GM10266 (cell line): Measurements from ENCODE around the gene MCFD2.
A peak's percentile ranks its signal among the peaks of the same experiment; 100 is the strongest.

Experiments
- DNase-seq: peaks from one replicate; pipeline ENCODE4 v3.0.0; 2012; ENCODE audit errors: extremely low spot score
- TF ChIP-seq, protein P1 (sequence below): IDR thresholded peaks from 2 replicates; pipeline ENCODE4 v1.5.1; 2012; ENCODE audit warnings: mild to moderate bottlenecking, low read depth; ENCODE audit not compliant: control insufficient read depth, insufficient read depth; ENCODE audit errors: missing control alignments

MCFD2 gene

DNA sequence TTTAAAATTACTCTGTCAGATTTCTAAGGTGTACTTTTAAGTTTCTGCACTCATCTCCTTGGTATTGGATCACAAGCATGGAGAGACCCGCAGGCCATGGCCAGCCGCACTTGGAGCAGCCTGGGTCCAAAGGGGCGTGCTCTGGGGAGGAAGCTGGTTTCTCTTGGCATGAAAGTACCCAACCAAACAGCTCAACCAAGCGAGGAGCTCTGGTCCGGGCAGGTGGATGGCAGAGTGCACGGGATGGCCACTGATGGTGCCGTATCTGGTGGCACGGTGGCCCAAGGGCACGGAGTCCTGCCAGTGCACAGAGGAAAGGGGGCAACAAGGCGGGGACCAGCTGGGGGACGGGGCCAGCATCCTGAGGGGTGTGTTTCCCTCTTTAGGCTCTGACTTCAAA lies 32.2 kb upstream of the MCFD2 start:
- TF ChIP-seq, protein P1, sequence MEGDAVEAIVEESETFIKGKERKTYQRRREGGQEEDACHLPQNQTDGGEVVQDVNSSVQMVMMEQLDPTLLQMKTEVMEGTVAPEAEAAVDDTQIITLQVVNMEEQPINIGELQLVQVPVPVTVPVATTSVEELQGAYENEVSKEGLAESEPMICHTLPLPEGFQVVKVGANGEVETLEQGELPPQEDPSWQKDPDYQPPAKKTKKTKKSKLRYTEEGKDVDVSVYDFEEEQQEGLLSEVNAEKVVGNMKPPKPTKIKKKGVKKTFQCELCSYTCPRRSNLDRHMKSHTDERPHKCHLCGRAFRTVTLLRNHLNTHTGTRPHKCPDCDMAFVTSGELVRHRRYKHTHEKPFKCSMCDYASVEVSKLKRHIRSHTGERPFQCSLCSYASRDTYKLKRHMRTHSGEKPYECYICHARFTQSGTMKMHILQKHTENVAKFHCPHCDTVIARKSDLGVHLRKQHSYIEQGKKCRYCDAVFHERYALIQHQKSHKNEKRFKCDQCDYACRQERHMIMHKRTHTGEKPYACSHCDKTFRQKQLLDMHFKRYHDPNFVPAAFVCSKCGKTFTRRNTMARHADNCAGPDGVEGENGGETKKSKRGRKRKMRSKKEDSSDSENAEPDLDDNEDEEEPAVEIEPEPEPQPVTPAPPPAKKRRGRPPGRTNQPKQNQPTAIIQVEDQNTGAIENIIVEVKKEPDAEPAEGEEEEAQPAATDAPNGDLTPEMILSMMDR: no peak
- DNase-seq: no peak

DNA sequence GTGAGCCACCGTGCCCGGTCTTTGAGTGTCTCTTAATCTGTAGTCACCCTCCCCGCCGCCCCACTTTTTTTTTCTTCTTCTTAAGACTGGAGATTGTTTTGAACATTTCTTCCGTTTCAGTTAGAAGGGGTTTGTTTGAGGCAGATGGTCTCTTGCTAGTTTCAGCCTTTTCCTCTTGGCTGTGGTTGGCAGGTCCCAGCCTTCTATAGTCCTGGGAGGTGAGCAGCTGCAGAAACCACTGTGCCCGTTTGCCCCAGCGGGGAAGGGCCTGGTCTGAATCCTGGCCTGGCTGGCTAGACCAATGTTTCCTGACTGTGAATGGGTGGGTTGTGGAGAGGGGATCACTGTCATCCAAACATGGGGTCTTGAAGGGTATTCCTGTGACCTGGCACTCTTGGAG lies 30.1 kb upstream of the MCFD2 start:
- TF ChIP-seq, protein P1: no peak
- DNase-seq: no peak

DNA sequence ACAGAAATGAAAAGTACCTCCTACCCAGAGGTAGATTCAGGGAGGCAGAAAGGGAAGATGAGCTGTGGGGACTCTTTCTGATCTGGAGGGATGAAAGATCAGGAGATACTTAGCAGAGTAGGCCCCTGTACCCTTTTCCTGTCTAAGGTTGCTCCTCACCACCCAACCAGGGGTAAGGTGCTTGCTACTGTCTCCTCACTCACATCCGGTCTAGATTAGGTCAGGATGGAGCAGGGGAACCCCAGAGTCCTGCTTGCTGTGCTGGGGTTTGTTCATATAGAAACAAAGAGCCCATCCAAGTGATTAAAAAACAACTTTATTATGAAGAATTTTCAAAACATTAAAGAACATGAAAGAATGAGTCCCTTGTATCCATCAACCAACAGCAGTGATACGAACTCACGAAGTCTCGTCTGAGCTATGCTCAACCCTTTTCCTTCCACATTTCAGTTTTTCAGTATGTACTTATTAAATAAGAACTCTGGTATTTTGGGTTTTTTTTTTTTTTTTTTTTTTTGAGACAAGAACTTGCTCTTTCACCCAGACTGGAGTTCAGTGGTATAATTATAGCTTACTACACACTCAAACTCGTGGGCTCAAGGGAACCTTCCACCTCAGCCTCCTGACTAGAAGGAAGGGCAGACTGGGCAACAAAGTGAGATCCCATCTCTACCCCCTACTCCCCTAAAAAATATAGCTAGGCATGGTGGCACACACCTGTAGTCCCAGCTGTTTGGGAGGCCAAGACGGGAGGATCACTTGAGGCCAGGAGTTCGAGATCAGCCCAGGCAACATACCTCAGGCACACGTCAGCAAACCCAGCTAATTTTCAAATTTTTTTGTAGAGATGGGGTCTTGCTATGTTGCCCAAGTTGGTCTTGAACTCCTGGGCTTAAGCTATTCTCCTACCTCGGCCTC lies 28.5 kb upstream of the MCFD2 start:
- TF ChIP-seq, protein P1: no peak
- peak; percentile 77 for DNase-seq

DNA sequence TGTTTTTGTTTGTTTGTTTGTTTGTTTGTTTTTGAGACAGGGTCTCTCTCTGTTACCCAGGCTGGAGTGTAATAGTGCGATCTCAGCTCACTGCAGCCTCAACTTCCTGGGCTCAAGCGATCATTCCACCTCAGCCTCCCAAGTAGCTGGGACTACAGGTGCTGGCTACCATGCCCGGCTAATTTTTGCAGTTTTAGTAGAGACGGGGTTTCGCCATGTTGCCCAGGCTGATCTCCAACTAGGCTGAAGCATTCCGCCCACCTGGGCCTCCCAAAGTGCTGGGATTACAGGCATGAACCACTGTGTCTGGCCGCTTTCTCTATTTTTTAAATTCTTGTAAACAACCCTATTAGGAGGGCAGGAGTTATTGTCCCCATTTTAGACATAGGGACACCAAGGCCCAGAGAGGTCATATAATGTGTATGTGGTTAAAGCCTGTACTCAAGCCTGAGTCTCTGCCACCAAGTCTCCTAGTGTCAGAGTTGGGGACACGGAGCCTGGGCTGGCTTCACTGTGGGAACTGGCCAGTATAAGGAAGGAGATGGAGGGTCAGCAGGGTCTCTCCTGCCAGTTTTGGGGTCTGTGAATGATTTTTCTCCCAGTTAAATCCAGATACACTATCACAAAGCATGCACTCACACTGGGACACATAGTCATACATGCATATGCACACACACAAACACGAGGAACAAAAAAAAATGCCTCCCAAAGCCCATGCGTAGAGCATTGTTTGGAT lies 27.5 kb upstream of the MCFD2 start:
- DNase-seq: no peak
- TF ChIP-seq, protein P1: no peak

DNA sequence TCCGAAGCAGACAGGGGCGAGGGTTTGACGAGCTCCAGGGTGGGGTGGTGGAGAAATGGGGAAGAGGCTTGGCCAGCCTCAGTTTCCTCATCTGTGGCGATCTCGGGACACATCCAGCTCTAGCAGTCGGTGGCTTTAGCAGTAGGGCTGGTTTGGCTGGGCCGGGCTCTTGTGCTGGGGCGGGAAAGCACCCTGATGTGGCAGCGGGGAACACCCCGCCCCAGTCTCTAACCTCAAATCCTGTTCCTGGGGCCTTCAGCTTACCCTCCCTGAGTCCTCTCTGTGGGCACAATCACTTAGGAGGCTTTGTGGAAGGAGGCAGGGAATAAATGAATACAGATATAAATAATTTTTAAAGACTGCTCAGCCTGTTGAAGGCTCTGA lies 26.5 kb upstream of the MCFD2 start:
- TF ChIP-seq, protein P1: no peak
- DNase-seq: peak; percentile 78

DNA sequence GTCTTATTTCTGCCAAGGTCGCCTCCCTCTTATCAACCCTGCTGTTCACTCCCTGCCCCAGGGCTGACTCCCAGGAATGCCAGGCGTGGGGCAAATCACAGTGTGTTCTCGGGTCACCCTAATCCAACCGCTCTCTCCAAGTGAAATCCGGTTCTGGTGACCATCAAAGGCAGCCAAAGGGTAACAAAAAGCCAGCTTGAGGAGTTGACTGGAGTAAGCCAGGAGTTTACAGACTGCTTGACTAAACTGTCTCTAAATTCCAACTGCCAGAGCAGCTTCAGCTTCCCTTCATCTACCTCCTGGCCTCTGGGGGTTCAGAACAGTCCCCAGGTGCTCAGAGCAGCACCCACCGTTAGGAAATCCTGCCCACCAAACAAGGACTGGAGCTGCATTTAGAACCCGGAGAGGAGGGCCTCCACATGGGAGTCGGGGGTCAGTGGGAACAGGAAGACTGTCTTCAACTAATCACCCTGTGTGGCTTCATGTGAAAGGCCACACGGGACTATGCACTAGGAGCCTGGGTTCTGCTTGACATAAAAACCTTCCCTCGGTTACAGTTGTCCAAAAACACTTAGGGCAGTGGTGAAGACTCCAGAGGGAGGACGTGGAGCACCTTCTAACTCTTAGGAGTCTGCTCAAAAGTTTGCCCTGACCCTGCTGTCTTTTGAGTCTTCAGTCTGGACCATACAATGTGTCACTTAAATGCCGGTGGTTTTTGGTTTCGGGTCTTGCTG lies 24.2 kb upstream of the MCFD2 start:
- TF ChIP-seq, protein P1: no peak
- no peak for DNase-seq
